HG02885 (cell line): ENCODE measurements around the gene IGSF8.

Source experiments
- ATAC-seq: cut with Tn5 transposase; IDR thresholded peaks from one replicate; pipeline ENCODE4 v1.9.1; 2021; ENCODE audit warnings: mild to moderate bottlenecking; ENCODE audit not compliant: unreplicated experiment, poor library complexity

IGSF8 gene

DNA sequence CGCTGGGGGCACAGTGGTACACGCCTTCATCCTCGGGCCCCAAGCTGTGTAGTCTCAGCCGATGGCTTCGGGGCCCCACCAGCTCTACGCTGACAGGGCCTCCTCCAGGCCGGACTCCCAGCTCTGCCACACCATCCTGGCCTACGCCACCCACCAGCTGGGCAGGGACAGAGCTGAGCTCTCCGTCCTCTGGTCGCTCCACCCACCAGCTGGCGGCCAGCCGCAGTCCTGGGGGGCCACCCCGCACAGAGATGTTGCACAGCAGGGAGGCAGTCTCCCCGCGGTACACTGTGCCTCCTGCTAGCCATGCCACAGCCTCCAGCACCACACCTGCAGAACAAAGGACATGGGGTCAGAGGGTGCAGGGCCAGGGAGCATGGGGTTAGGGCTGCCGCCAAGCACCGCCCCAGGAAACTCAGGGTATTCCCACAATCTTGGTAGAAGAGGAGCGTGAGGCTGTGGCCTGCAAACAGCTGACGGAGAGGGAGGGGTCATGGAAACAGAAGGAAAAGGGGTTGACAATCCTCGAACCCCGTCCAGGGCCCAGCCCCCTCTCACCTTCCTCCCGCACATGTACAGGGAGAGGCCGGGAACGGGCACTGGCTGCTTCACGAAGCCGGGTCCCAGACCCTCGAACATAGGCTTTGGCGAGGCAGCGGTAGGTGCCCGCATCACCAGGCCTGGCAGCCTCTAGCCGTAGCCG lies 5.9 kb downstream of the IGSF8 start:
- ATAC-seq = no peak

DNA sequence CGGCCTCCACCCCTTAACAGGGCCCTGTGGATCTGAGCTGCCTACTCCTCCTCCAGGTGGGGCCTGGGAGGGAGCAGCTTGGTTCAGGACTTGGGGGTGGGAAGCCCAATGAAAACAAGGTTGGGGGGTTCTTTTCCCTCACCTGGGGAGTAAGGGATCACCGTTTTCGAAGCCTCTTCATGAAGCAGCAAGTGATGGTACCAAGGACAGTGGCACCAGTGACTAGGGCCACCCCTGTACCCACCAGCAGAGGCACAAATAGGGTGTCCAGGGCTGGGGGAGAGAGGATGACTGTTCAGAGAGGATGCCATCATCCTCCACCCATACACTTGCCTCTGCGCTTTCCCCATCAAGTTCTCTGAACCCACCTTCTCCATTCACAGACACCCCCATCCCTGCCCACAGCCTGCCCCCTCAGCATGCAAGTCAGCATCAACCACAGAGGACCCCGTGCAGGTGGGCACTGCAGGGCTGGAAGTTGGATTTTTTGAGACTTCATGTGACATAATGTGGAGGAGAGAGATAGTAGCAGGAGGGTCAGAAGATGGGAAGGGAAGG lies 6.7 kb downstream of the IGSF8 start:
- no peak for ATAC-seq

DNA sequence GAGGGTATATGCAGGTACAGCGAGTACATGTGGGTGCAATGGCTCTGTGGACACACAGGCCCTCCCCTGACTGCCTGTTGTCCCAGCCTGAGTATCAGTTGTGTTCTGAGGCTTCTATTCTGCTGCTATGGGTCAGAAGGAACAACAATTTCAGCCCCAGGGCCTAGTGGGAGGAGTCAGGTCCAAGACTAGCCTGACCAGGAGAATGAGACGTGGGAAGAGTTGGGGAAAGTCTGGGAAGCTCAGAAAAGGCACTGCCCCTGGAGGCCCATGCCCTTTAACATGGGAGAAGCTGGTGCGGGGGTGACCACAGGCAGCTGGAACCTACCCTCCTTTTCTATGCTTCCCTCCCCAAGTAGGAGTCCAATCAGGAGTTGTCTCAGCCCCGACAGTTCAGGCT lies 7.7 kb downstream of the IGSF8 start:
- ATAC-seq = no peak

DNA sequence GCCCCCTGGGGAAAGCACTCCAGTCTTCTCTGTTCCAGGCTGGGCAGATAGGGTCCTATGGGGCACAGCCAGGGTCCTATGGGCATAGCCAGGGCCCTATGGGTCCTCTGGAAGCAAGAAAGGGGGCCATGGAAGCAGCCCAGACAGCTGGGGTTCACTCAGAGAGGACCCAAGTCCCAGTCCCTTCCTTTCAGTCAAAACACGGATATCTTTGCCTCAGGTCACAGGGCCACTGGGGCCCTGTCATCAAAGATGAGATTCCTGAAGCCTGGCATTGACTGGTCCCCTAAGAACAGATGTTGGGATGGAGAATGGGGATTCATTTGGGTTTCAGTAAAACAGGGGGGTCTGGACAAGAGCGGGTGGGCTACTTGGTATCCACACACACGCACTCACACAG lies 8.5 kb downstream of the IGSF8 start:
- ATAC-seq = no peak

DNA sequence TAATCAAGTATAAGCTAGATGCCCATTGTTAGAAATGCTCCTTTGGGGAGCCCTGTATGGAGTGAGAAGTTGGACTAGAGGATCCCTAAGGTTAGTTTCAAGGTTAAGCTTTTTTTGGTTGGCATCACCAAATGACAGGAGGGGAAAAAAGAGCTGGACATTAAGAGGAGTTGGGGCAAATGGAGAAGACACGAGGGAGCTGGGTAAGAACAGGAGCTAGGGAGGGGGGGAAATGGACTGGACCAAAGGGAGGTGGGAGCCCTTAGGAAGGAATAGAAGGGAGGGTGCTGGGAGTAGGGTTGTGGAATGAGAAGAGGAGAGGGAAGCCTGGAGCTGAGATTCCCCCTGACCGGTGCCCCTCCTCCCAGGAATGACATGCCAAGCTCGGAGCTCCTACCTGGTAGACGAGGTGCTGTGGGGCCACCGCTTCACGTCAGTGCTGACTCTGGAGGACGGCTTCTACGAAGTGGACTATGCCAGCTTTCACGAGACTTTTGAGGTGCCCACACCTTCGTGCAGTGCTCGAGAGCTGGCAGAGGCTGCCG lies 11.2 kb downstream of the IGSF8 start:
- no peak for ATAC-seq

DNA sequence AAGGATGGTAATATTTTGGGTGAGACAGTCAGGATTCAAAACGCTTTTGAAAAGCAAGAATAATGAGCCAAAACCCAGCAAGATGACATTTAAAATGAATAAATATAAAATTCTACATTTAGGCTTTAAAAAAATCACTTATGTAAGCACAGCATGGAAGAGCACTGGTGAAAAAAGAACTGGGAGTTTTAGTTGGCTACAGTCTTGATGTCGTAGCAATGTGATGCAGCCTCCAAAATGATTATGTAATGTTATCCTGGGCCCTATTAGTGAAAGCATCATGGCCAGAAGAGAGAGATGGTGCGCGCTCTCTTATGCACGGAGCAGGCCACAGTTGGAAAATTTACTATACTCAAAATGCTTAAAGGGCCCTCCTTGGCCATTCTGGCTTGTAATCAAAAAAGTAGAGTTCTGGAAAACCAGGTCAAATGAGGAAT lies 11.9 kb downstream of the IGSF8 start:
- ATAC-seq = no peak

DNA sequence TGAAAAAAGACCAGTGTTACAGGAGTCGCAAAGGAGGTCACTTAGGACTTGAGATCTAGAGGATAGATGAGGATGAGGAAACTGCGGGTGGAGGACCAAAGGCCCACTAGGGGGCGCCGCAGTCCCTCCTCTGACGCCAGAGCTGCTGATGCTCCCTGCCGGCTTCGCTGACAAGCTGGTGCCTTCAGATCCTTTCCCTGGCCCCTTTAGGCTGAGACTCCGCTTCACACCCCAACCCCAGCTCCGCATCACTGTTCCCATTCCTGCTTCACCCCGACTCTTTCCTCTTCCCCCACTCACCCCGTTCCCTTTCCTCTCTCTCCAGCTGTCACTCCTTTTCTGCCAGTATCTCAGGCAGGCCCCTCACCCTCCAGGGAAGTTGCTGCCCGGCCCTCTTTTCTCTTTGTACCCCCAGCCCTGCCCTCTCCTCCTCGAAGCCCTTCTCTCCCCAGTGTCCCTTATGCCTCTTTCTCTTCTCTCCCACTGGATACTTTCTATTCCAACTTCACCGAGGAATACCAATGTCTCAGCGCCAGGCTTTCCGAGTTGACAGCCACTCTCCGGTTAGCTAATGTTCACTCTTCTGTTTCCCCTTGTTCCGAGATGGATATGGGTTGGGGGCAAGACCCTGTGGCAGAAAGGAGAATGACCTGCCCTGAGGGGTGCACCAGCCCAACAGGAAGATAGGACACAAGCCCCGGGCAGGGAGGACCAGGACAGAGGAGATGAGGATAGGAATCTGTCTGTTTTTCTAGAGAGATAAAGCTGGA lies 12.5 kb downstream of the IGSF8 start:
- ATAC-seq = no peak

DNA sequence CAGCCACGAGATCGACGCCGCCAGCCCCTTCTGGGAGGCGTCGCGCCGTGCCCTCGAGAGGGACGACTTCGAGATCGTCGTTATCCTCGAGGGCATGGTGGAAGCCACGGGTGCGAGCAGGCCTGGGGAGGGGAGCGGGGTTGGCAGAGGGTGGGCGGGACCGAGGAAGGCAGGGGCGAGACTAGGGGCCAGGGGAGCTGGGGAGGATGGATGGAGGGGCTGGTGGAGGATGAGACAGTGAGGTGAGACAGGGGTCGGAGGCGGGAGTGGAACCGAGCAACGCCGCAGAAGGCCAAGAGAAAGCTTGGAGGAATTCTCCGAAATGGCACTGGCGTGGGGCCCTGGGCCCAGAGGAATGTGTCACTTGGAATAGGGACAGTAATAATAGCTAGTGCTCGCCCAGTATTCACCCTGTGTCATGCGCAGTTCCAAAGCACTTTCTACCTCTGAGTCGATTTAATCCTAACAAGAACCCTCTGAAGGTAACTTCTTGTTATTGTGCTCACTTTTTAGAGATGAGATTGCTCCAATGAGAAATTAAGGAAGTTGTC lies 13.6 kb downstream of the IGSF8 start:
- no peak for ATAC-seq

DNA sequence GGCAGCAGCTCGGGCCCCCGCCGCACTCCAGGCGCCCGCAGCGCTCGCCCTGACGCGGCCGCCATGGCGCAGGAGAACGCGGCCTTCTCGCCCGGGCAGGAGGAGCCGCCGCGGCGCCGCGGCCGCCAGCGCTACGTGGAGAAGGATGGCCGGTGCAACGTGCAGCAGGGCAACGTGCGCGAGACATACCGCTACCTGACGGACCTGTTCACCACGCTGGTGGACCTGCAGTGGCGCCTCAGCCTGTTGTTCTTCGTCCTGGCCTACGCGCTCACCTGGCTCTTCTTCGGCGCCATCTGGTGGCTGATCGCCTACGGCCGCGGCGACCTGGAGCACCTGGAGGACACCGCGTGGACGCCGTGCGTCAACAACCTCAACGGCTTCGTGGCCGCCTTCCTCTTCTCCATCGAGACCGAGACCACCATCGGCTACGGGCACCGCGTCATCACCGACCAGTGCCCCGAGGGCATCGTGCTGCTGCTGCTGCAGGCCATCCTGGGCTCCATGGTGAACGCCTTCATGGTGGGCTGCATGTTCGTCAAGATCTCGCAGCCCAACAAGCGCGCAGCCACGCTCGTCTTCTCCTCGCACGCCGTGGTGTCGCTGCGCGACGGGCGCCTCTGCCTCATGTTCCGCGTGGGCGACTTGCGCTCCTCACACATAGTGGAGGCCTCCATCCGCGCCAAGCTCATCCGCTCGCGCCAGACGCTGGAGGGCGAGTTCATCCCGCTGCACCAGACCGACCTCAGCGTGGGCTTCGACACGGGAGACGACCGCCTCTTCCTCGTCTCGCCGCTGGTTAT lies 14.2 kb downstream of the IGSF8 start:
- ATAC-seq = peak; percentile 77

DNA sequence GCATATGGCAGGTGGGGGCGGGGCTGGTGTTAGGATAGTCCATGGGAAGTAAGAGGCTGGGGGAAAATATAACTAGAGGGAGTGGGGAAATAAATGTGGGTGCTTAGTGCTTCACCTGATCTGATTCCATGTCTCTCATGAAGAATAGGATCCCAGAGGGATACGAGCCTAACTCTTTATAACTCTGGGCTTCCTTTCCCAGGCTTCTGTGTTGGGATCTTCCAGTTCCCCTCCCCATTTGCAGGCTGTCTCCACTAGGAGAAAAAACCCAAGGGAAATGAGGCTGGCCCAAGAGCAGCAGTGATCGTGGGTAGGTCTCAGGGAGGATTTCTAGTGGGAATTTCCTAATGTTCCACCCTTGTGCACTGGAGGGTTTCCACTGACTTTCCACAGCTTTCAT lies 15.5 kb downstream of the IGSF8 start:
- no peak for ATAC-seq

DNA sequence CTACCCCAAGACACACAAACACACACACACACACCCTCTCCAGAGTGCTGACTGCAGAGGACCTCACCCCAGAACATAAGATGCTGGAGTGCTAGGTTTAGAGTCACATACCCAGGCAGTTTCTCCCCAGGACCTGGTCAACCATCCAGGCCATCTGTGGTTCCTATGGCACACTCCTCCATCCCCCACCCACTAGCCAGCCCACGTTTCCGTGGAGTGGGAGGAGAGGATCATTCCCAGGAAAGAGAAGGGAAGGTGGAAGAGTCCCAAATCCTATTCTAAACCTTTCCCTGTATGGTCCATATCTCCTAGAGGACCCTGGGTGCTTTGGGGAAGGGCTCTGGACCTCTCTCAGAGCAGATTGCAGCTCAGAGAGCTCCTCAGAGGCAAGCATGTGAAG lies 15.9 kb downstream of the IGSF8 start:
- no peak for ATAC-seq

DNA sequence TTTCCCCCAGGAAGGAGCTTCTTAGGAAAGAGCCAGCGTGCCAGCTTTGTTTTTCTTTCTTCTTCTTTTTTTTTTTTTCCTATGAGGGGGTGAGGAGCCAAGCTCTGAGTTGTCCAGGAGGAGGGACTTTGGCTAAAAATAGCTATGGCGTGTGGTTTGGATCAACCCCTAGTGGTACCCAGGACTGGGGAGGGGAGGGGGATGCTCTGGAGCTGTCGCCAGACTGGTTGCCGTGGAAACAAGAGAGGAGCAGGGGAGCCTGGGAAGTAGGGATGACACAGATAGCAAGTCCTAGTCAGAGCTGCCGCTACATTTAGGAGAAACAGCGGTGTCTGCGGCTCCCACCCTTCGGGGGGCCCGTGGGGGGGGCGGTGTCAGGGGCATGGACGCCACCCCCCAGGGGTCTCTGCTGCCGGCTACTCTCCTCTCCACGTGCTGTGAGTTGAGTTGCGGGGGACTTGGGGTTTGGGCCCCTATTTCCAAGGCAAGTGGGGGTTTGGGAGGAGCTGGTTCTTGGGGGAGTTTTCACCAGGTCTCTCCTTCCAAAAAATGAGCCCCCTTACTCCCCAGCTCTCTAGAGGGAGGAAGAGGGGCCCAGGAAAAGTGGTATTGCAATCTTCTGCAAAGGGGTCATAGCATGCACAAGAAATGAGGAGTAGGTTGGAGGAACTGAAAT lies 17.0 kb downstream of the IGSF8 start, which contains the start of gene KCNJ9:
Gene KCNJ9 (plus strand): TSS at position 278 of the 676 bp plus-strand sequence. CDS start 2,493 bp downstream, outside the sequence.
- ATAC-seq = no peak

DNA sequence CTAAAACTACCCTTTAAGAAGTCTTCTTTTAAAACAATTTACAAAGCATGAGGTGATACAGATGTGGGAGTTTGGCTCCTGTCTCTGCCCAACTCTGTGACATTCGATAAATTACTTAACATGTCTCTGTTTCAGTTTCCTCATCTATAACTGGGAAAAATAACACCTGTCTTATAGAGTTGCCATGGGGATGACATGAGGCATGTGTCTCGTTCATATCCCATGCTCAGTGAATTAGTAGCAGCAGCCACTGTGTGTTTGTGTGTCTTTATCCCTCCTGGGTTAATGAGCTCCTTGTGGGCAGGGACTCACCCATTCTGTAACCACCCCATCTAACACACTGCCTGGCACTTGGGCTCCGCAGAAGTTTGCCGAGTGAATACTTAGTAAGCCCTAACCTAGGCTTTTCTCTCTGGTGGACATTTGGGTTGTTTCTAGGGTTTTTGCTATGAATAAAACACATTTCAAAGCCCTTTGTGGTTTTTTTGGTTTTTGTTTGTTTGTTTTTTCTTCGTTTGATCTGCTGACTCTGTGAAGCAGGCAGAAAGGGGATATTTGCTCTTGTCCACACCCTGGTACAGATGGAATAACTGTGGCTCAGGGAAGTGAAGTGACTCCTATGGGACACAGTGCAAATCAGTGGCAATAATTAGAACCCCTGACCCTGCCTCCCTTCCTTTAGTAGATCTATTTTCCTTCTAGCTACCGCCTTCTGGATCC lies 17.9 kb downstream of the IGSF8 start:
- ATAC-seq = no peak

DNA sequence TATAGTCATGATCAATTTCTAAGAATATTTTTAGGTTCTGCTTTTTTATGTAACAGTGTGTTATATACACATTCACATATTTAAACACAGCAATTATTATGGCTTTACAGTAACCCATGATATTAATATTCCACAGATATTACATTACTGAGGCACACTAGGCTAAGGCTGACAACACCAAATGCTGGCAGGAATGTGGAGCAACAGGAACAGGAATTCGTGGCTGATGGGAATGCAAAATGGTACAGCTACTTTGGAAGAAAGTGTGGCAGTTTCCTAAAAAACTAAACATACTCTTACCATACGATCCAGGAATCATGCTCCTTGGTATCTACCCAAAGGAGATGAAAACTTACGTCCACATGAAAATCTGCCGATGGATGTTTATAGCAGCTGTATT lies 19.0 kb downstream of the IGSF8 start:
- ATAC-seq = no peak

DNA sequence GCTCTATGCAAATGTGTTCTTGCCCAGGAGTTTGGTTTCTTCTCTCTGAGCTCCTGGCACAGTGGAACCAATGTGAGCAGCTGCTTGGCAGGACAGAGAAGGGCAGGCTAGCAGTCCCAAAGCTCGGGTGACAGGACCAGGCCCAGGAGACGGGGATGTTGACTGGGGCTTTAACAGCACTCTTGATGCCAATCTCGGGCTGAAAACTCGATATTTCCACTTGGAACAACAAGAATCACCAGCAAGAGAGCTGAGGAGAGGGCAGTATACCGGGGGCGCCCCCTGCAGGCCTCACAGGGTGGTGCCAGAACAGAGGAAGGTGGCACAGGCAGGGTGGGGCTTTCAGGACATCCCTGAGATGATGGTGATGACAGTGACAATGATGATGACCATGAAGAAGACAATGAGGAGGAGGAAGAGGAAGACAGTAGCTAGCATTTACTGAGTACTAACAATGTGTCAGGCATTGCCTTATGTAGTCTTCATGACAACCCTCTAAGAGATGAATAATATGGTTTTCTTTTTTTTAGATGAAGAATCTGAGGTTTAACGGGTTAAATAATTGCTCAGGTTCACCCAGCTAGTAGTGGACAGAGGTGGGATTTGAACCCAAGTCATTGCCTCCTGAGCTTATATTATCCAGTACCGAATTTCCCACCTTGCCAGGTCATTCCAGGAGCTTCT lies 19.8 kb downstream of the IGSF8 start:
- peak; percentile 72 for ATAC-seq

DNA sequence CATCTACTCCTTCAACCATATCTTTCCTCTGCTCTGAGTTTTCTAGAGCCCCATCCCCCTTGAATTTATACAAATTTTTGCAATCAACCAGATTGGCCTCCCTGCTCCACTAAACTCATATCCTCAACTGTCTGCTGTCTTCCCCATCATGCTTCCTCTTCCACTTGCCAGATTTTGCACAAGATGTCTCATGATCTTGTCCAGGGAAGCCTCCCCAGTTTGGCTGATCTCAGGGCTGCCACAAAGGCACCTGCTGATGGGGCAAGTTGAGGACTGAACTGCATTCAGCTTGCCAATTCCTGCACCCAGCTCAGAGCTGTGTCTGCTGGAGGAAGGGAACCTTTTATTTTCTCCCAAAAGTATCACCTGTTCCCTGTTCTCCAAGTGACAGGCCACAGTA lies 20.9 kb downstream of the IGSF8 start:
- ATAC-seq = no peak

DNA sequence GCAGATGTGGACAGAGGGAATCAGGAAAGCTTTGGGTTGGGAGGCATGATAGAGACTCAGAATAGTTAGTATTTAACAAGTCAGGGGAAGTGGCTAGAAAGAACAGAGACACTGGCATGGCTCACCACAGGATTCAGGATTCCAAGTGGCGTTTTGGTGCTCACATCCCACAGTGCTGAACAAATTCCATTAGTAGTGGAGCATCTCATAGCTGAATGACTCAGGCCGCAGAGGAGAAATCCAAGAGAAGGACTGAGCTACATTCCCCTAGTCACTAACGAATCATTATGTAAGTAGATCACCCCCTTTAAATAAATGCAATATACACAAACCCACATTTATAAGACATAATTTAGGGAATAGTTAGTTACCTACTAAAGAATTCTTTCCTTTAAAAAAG lies 22.1 kb downstream of the IGSF8 start:
- no peak for ATAC-seq

DNA sequence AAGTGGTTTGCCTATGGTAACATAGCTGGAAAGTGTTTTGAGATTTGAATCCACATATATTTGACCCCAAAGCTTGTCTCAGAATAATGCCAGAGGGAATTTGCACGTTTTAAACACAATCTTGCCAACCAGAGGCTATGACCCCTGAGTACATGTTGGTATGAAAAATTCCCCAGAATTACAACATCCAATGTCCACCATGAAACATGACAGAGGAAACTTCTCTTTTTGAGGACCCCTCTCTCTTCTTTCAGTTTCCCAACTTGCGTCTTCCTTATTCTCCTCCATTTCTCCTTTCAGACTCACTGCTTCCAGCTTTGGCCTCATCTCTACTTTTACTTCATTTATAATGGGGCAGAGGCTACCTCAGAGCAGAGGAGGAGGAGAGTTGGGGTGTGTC lies 22.6 kb downstream of the IGSF8 start:
- no peak for ATAC-seq
